SK-N-SH (cell line): ENCODE results near the gene FEV. TPM values are rescaled to one million over a fixed set of nuclear protein-coding genes. Genes with fewer than 3 reads are reported as not detected.

ENCODE experiments used
- CTCF ChIA-PET: fragments of 300-600, 350-600 bp; formaldehyde crosslinking; extraction: SDS; loops from one replicate; lab custom pipeline; 2021; lab: Yijun Ruan, JAX
- POLR2A ChIA-PET: fragments of 350-600 bp; sonication (Branson Sonifier 250); formaldehyde crosslinking; extraction: SDS; loops from one replicate; lab custom pipeline; 2020; ENCODE audit warnings: antibody characterized with exemption, inconsistent platforms; lab: Yijun Ruan, JAX
- DNase-seq: peaks from one replicate; pipeline ENCODE4 v3.0.0; 2012
- H2AFZ ChIP-seq: fragments of 200-600 bp; sonication (generic); 2 replicates; pipeline ENCODE4 v1.8.1; 2016; ENCODE audit warnings: antibody characterized with exemption, mild to moderate bottlenecking, low read depth
- H3F3A ChIP-seq: fragments of 200-600 bp; sonication (generic); replicated peaks from 2 replicates; pipeline ENCODE3; 2016; ENCODE audit warnings: antibody characterized with exemption, mild to moderate bottlenecking; ENCODE audit not compliant: insufficient read depth
- H3K27ac ChIP-seq, 2 experiments: fragments of 200-500 bp in 1 of 2; fragments of 200-600 bp in 1 of 2; sonication (Bioruptor generic) in 1 of 2; sonication (generic), shearing (Covaris generic) in 1 of 2; 2 replicates each; pipeline versions ENCODE4 v1.5.1 to v1.6.1; 2014 to 2016; ENCODE audit warnings: low read depth in 2 of 2, inconsistent platforms in 1 of 2, low read length in 1 of 2, mild to moderate bottlenecking in 1 of 2, mixed read lengths in 1 of 2
- H3K27me3 ChIP-seq: fragments of 200-600 bp; sonication (generic), shearing (Covaris generic); 2 replicates; pipeline ENCODE4 v1.6.1; 2016; ENCODE audit warnings: mixed run types; ENCODE audit not compliant: insufficient read depth
- H3K36me3 ChIP-seq, 2 experiments: fragments of 200-500 bp in 1 of 2; fragments of 200-600 bp in 1 of 2; sonication (Bioruptor generic) in 1 of 2; sonication (generic) in 1 of 2; replicated peaks in 1 of 2; 2 replicates each; pipeline versions ENCODE3 to v1.5.1; 2014 to 2016; ENCODE audit warnings: low read length in 1 of 2, mild to moderate bottlenecking in 1 of 2; ENCODE audit not compliant: insufficient read depth in 2 of 2, control insufficient read depth in 1 of 2
- H3K4me1 ChIP-seq, 2 experiments: fragments of 200-500 bp in 1 of 2; fragments of 200-600 bp in 1 of 2; sonication (Bioruptor generic) in 1 of 2; sonication (generic), shearing (Covaris generic) in 1 of 2; 2 replicates each; pipeline versions ENCODE4 v1.5.1 to v1.6.1; 2014 to 2016; ENCODE audit warnings: low read depth in 1 of 2, low read length in 1 of 2, mixed run types in 1 of 2; ENCODE audit not compliant: insufficient read depth in 2 of 2, control insufficient read depth in 1 of 2
- H3K4me2 ChIP-seq: fragments of 200-600 bp; sonication (generic), shearing (Covaris generic); 2 replicates; pipeline ENCODE4 v1.6.1; 2017; ENCODE audit warnings: mixed run types
- H3K4me3 ChIP-seq, 2 experiments: fragments of 200-500 bp in 1 of 2; fragments of 200-600 bp in 1 of 2; sonication (Bioruptor generic) in 1 of 2; sonication (generic), shearing (Covaris generic) in 1 of 2; 2 replicates each; pipeline versions ENCODE4 v1.5.1 to v1.8.1; 2014 to 2016; ENCODE audit warnings: low read depth in 2 of 2, inconsistent platforms in 1 of 2, low read length in 1 of 2, mild to moderate bottlenecking in 1 of 2, mixed read lengths in 1 of 2, moderate library complexity in 1 of 2
- H3K79me2 ChIP-seq: fragments of 200-600 bp; sonication (generic); 2 replicates; pipeline ENCODE4 v1.8.1; 2017; ENCODE audit warnings: mild to moderate bottlenecking; ENCODE audit not compliant: insufficient read depth
- H3K9ac ChIP-seq: fragments of 200-600 bp; sonication (generic); 2 replicates; pipeline ENCODE4 v1.6.1; 2017; ENCODE audit warnings: mixed run types
- H3K9me2 ChIP-seq: fragments of 200-600 bp; sonication (generic); 2 replicates; pipeline ENCODE4 v1.6.1; 2017; ENCODE audit warnings: mixed run types
- H3K9me3 ChIP-seq: fragments of 200-600 bp; sonication (generic); 2 replicates; pipeline ENCODE4 v1.6.1; 2017; ENCODE audit warnings: mixed run types, mild to moderate bottlenecking, moderate library complexity
- H4K20me1 ChIP-seq: fragments of 200-600 bp; sonication (generic); 2 replicates; pipeline ENCODE4 v1.6.1; 2017; ENCODE audit warnings: mild to moderate bottlenecking, mixed run types; ENCODE audit not compliant: insufficient read depth
- CHD2 ChIP-seq: fragments of 150-350 bp; IDR thresholded peaks from 2 replicates; pipeline ENCODE4 v1.6.1; 2018; ENCODE audit warnings: low read length; ENCODE audit not compliant: partially characterized antibody
- EP300 ChIP-seq, 2 experiments: IDR thresholded peaks; 2 replicates each; pipeline versions ENCODE4 v1.4.0 to v1.6.1; 2012; ENCODE audit warnings: borderline replicate concordance in 1 of 2, low read depth in 1 of 2, low read length in 1 of 2
- EZH2phosphoT487 ChIP-seq: fragments of 200-600 bp; sonication (generic); IDR thresholded peaks from 2 replicates; pipeline ENCODE4 v1.6.1; 2017; ENCODE audit warnings: low read depth, mixed run types, mild to moderate bottlenecking, antibody characterized with exemption, moderate library complexity, borderline replicate concordance
- FOXJ3 ChIP-seq: sonication (generic); formaldehyde crosslinking; IDR thresholded peaks from 2 replicates; pipeline ENCODE4 v1.5.1; 2020; ENCODE audit warnings: mild to moderate bottlenecking, missing genetic modification reagents
- GABPA ChIP-seq: IDR thresholded peaks from 2 replicates; pipeline ENCODE4 v1.4.0; 2012; ENCODE audit warnings: low read depth, mild to moderate bottlenecking
- GATA2 ChIP-seq: sonication (generic); formaldehyde crosslinking; IDR thresholded peaks from 2 replicates; pipeline ENCODE4 v1.5.0; 2020; ENCODE audit warnings: mild to moderate bottlenecking, missing genetic modification reagents
- JUND ChIP-seq: IDR thresholded peaks from 2 replicates; pipeline ENCODE4 v1.4.0; 2012
- NFIC ChIP-seq: IDR thresholded peaks from 2 replicates; pipeline ENCODE4 v1.4.0; 2012; ENCODE audit warnings: borderline replicate concordance
- NRF1 ChIP-seq: IDR thresholded peaks from 2 replicates; pipeline ENCODE4 v1.6.1; 2012; ENCODE audit warnings: low read depth, mild to moderate bottlenecking, low read length
- POLR2AphosphoS5 ChIP-seq: IDR thresholded peaks from 2 replicates; pipeline ENCODE4 v1.6.1; 2012; ENCODE audit warnings: low read depth, low read length
- RCOR1 ChIP-seq: fragments of 150-350 bp; IDR thresholded peaks from 2 replicates; pipeline ENCODE4 v1.6.1; 2017; ENCODE audit warnings: antibody characterized with exemption, low read length
- RFX5 ChIP-seq: IDR thresholded peaks from 2 replicates; pipeline ENCODE4 v1.6.1; 2012; ENCODE audit warnings: mild to moderate bottlenecking, improper control_type of control experiment, low read length
- RXRA ChIP-seq: IDR thresholded peaks from 2 replicates; pipeline ENCODE4 v1.4.0; 2012; ENCODE audit warnings: low read depth, mild to moderate bottlenecking, borderline replicate concordance
- SIN3A ChIP-seq: IDR thresholded peaks from 2 replicates; pipeline ENCODE4 v1.6.1; 2012; ENCODE audit warnings: low read depth, mild to moderate bottlenecking, low read length, moderate library complexity, borderline replicate concordance
- TAF1 ChIP-seq: IDR thresholded peaks from 2 replicates; pipeline ENCODE4 v1.6.1; 2012; ENCODE audit warnings: low read depth, mild to moderate bottlenecking, low read length, moderate library complexity, borderline replicate concordance
- TCF12 ChIP-seq: IDR thresholded peaks from 2 replicates; pipeline ENCODE4 v1.4.0; 2012
- TEAD4 ChIP-seq: IDR thresholded peaks from 2 replicates; pipeline ENCODE4 v1.4.0; 2012; ENCODE audit warnings: mild to moderate bottlenecking, borderline replicate concordance; ENCODE audit not compliant: insufficient read depth
- USF1 ChIP-seq: IDR thresholded peaks from 2 replicates; pipeline ENCODE4 v1.4.0; 2012; ENCODE audit warnings: low read depth, borderline replicate concordance
- YY1 ChIP-seq: IDR thresholded peaks from 2 replicates; pipeline ENCODE4 v1.4.0; 2012; ENCODE audit warnings: low read depth, mild to moderate bottlenecking
- ZBTB33 ChIP-seq: IDR thresholded peaks from 2 replicates; pipeline ENCODE4 v1.4.0; 2012; ENCODE audit warnings: low read depth, borderline replicate concordance
- WGBS: methylation state at CpG from one replicate; pipeline ENCODE4 v1.1.6; 2017; ENCODE audit warnings: low lambda C conversion rate; 5-methylcytosine and 5-hydroxymethylcytosine counted together
- polyA plus RNA-seq, 3 experiments: library from polyadenylated mRNA; depleted of rRNA; stranded (reverse); fragments of >200 nt; gene quantifications; 2 replicates each; pipeline ENCODE4 v1.2.3, GENCODE V29; 2012
- TF ChIP-seq, protein P1 (sequence below): IDR thresholded peaks from 2 replicates; pipeline ENCODE4; 2012

Gene FEV
- polyA plus RNA-seq, 1 of the 3 experiments (the other 2 are of a cell fraction): 0.53 TPM

GRCh38 chr2:218975060-218975777, 9.8 kb downstream of the FEV start:
- Histone ChIP-seq H2AFZ (no peak overlapping the region), H3K79me2 (no peaks in the 10 kb centered on the region), H4K20me1 (no peaks in the 10 kb centered on the region), H3K9me2 (no peaks in the 10 kb centered on the region), H3K27ac (no peak overlapping the region), H3K4me3 (no peak overlapping the region), H3K9me3 (no peaks in the 10 kb centered on the region), H3K4me2 (no peak overlapping the region), H3K4me1 (peaks cover 0 to 12% of the 10 kb centered on the region in 2 experiments; a peak in 1 of 4 replicates), H3K9ac (no peak overlapping the region), H3K27me3 (peaks cover 14% of the 10 kb centered on the region; the same call in 1 of the 2 replicates), H3K36me3 (no peaks in the 10 kb centered on the region), H3F3A (no peaks in the 10 kb centered on the region)
- DNase-seq: no peak
- ChIA-PET CTCF (interaction anchor here (1.0 to 12.4 kb wide), 14 partner anchors 8 to 265 kb away, joined by 3 to 208 read pairs (median 10); partner anchors contain the start of genes CDK5R2 and TTLL4), POLR2A (interaction anchor here (1.1 to 1.5 kb wide), 2 partner anchors 10 to 12 kb away, joined by 3 to 4 read pairs; partner anchors contain the start of gene FEV)
- 42% methylated on average over 4 of the region's 4 CpGs for WGBS
- TF ChIP-seq GATA2 (no peak), TEAD4 (no peak), TAF1 (no peak), JUND (no peak), NFIC (no peak), TCF12 (no peak), USF1 (no peak), CHD2 (no peak), RFX5 (no peak), GABPA (no peak), ZBTB33 (no peak)
- TF ChIP-seq, protein P1, sequence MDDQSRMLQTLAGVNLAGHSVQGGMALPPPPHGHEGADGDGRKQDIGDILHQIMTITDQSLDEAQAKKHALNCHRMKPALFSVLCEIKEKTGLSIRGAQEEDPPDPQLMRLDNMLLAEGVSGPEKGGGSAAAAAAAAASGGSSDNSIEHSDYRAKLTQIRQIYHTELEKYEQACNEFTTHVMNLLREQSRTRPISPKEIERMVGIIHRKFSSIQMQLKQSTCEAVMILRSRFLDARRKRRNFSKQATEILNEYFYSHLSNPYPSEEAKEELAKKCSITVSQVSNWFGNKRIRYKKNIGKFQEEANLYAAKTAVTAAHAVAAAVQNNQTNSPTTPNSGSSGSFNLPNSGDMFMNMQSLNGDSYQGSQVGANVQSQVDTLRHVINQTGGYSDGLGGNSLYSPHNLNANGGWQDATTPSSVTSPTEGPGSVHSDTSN: no peak

GRCh38 chr2:218970894-218971293, 14.1 kb downstream of the FEV start:
- no peak overlapping the region for H3K4me2 ChIP-seq
- no peaks in the 10 kb centered on the region for H3K36me3 ChIP-seq
- H3F3A ChIP-seq: no peaks in the 10 kb centered on the region
- WGBS: 17% methylated on average over 1 of the region's 1 CpG
- H3K79me2 ChIP-seq: no peaks in the 10 kb centered on the region
- H3K27ac ChIP-seq: no peak overlapping the region; a peak in 1 of 4 replicates
- H3K9me2 ChIP-seq: no peaks in the 10 kb centered on the region
- TF ChIP-seq EZH2phosphoT487 (no peak), RCOR1 (no peak), EP300 (IDR thresholded peaks at IDR 0.05; ENCODE audit: borderline replicate concordance in 1 of 2, low read depth in 1 of 2, low read length in 1 of 2) (no peak), CHD2 (no peak), SIN3A (no peak), POLR2AphosphoS5 (no peak), TCF12 (no peak), RXRA (no peak), YY1 (no peak), TEAD4 (no peak), FOXJ3 (no peak), NRF1 (no peak), JUND (no peak), NFIC (no peak), GATA2 (no peak)
- TF ChIP-seq, all 33 proteins: peak for 0
- no peak for DNase-seq
- no peak overlapping the region for H2AFZ ChIP-seq
- no peaks in the 10 kb centered on the region for H3K9me3 ChIP-seq
- peaks cover 14% of the 10 kb centered on the region; the same call in 1 of the 2 replicates for H3K27me3 ChIP-seq
- H3K4me3 ChIP-seq: no peak overlapping the region
- ChIA-PET CTCF (interaction anchor here (1.2 to 1.9 kb wide), 2 partner anchors 9 to 31 kb away, joined by 3 to 19 read pairs; no protein-coding TSS in a partner anchor), POLR2A (no interaction called here)
- peaks cover 0 to 2% of the 10 kb centered on the region in 2 experiments; a peak in 1 of 4 replicates for H3K4me1 ChIP-seq
- H3K9ac ChIP-seq: no peak overlapping the region
- no peaks in the 10 kb centered on the region for H4K20me1 ChIP-seq
